Smooth muscle cell (in vitro differentiated cells): ENCODE results near the gene PPAN. TPM values are rescaled to one million over a fixed set of nuclear protein-coding genes. Genes with fewer than 3 reads are reported as not detected.

Experiments
- DNase-seq: peaks from one replicate; lab custom pipeline; 2025; ENCODE audit not compliant: unreplicated experiment; lab: John Stamatoyannopoulos, UW
- H2AFZ ChIP-seq: fragments of 200-600 bp; sonication (generic); 2 replicates; pipeline ENCODE4 v1.6.0; 2016; ENCODE audit warnings: antibody characterized with exemption, low read depth, mild to moderate bottlenecking
- H3F3A ChIP-seq: fragments of 200-600 bp; sonication (generic); 2 replicates; pipeline ENCODE4 v1.6.0; 2017; ENCODE audit warnings: antibody characterized with exemption, low read depth
- H3K27ac ChIP-seq: fragments of 200-600 bp; sonication (generic); 2 replicates; pipeline ENCODE4 v1.5.1; 2016; ENCODE audit warnings: low read depth, mild to moderate bottlenecking
- H3K27me3 ChIP-seq: fragments of 200-600 bp; sonication (generic); 2 replicates; pipeline ENCODE4 v1.6.1; 2016; ENCODE audit warnings: low read depth, mild to moderate bottlenecking
- H3K36me3 ChIP-seq: fragments of 200-600 bp; sonication (generic); 2 replicates; pipeline ENCODE4 v1.5.1; 2016; ENCODE audit warnings: low read depth
- H3K4me1 ChIP-seq: fragments of 200-600 bp; sonication (generic); 2 replicates; pipeline ENCODE4 v1.5.1; 2016; ENCODE audit warnings: low read depth
- H3K4me2 ChIP-seq: fragments of 200-600 bp; sonication (generic); 2 replicates; pipeline ENCODE4 v1.6.0; 2016; ENCODE audit warnings: mild to moderate bottlenecking
- H3K4me3 ChIP-seq: fragments of 200-600 bp; sonication (generic); 2 replicates; pipeline ENCODE4 v1.5.1; 2016; ENCODE audit warnings: mild to moderate bottlenecking
- H3K79me2 ChIP-seq: fragments of 200-600 bp; sonication (generic); 2 replicates; pipeline ENCODE4 v1.6.0; 2016; ENCODE audit warnings: low read depth, mild to moderate bottlenecking
- H3K9ac ChIP-seq: fragments of 200-600 bp; sonication (generic); 2 replicates; pipeline ENCODE4 v1.6.0; 2016; ENCODE audit warnings: low read depth
- H3K9me3 ChIP-seq: fragments of 200-600 bp; sonication (generic); replicated peaks from 2 replicates; pipeline ENCODE4 v1.5.1; 2016; ENCODE audit warnings: low read depth
- H4K20me1 ChIP-seq: fragments of 200-600 bp; sonication (generic); 2 replicates; pipeline ENCODE4 v1.6.0; 2016; ENCODE audit warnings: low read depth
- CTCF ChIP-seq: fragments of 200-600 bp; sonication (generic); IDR thresholded peaks from 2 replicates; pipeline ENCODE4 v1.5.1; 2017; ENCODE audit warnings: borderline replicate concordance, mild to moderate bottlenecking, antibody characterized with exemption; ENCODE audit not compliant: insufficient read depth, poor library complexity, severe bottlenecking
- WGBS: methylation state at CpG from one replicate; pipeline ENCODE4 v1.1.7; 2016; ENCODE audit warnings: low lambda C conversion rate; 5-methylcytosine and 5-hydroxymethylcytosine counted together
- polyA plus RNA-seq: library from polyadenylated mRNA; unstranded; fragments of >200 nt; fragmentation: Nextera tagmentation; extraction: Ambion mirVana; gene quantifications from 2 replicates; pipeline ENCODE4 v1.2.1, GENCODE V29; 2016
- total RNA-seq: library from RNA; depleted of rRNA; stranded (reverse); fragments of >200 nt; gene quantifications from 2 replicates; pipeline ENCODE4 v1.2.3, GENCODE V29; 2014

Gene PPAN
- total and polyA plus RNA-seq, 2 experiments from 2014 or later = 11.1 to 22.6 TPM

- Histone ChIP-seq H3K4me2 (no peak overlapping the region), H3K27me3 (no peaks in the 10 kb centered on the region), H3K9ac (no peak overlapping the region), H3K4me1 (peaks cover 5% of the 10 kb centered on the region), H3K27ac (no peak overlapping the region), H2AFZ (no peak overlapping the region), H4K20me1 (peaks cover 3% of the 10 kb centered on the region), H3K9me3 (no peaks in the 10 kb centered on the region), H3K36me3 (no peaks in the 10 kb centered on the region), H3K79me2 (peaks cover 24% of the 10 kb centered on the region), H3F3A (peaks cover 13% of the 10 kb centered on the region), H3K4me3 (no peak overlapping the region)
- no peak for TF ChIP-seq CTCF
- DNase-seq = no peak
- WGBS = 95% methylated on average over 35 of the region's 35 CpGs
Measured at GRCh38 chr19:10116085-10116865, 10.1 kb downstream of the PPAN start.

GRCh38 chr19:10116866-10117616, 10.9 kb downstream of the PPAN start:
- Histone ChIP-seq H4K20me1 (peaks cover 3% of the 10 kb centered on the region), H2AFZ (no peak overlapping the region), H3K9ac (no peak overlapping the region), H3K4me3 (no peak overlapping the region), H3F3A (peaks cover 11% of the 10 kb centered on the region), H3K9me3 (no peaks in the 10 kb centered on the region), H3K4me1 (peaks cover 5% of the 10 kb centered on the region), H3K27ac (no peak overlapping the region), H3K79me2 (peaks cover 24% of the 10 kb centered on the region), H3K27me3 (no peaks in the 10 kb centered on the region), H3K4me2 (no peak overlapping the region), H3K36me3 (no peaks in the 10 kb centered on the region)
- no peak for TF ChIP-seq CTCF
- WGBS = 98% methylated on average over 21 of the region's 21 CpGs
- no peak for DNase-seq

GRCh38 chr19:10118960-10119359, 12.8 kb downstream of the PPAN start:
- H3F3A ChIP-seq = peaks cover 7% of the 10 kb centered on the region
- H3K27me3 ChIP-seq = no peaks in the 10 kb centered on the region
- peak overlapping the region; percentile 68 for H3K4me3 ChIP-seq
- peaks cover 24% of the 10 kb centered on the region for H3K79me2 ChIP-seq
- H3K9me3 ChIP-seq = no peaks in the 10 kb centered on the region
- no peak overlapping the region for H2AFZ ChIP-seq
- no peaks in the 10 kb centered on the region for H4K20me1 ChIP-seq
- DNase-seq = no peak
- peak overlapping the region; percentile 92 for H3K4me2 ChIP-seq
- no peak for TF ChIP-seq CTCF
- H3K27ac ChIP-seq = peak overlapping the region; percentile 53
- H3K9ac ChIP-seq = peak overlapping the region; percentile 89
- no peaks in the 10 kb centered on the region for H3K36me3 ChIP-seq
- WGBS = 60% methylated on average over 12 of the region's 12 CpGs
- peaks cover 5% of the 10 kb centered on the region for H3K4me1 ChIP-seq
